ENCODE data around the gene N4BP2. TPM values are rescaled to one million over a fixed set of nuclear protein-coding genes. Genes with fewer than 3 reads are reported as not detected.

N4BP2 gene
- polyA plus RNA-seq, 1 experiment, result 5.7 TPM

DNA sequence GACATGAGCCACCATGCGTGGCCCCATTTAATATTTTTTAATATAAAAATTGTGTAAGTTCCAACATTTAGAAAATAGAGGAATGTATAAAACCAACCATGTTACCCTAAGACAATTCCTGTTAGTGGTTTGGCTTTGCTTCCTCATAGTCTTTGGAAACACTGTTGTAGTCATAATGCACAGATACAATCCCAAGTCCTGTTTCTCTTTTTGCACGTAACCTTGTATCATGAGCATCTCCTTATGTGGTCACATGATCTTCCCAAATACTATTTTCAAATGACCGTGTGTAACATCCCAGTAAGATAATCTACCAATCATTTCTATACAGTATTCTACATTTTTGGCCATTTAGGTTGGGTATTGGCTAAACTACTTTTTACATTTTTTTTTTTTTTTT, 126.3 kb downstream of the N4BP2 start:
- no peak for DNase-seq (ENCODE audit: low read depth, low spot score)
- no peak overlapping the region for H3K4me3 ChIP-seq (ENCODE audit: low read depth, low read length)
- H3K9me3 ChIP-seq (ENCODE audit: control insufficient read depth, insufficient read depth, low read length), result no peaks in the 10 kb centered on the region; the same call in 1 of the 2 replicates
- ChIA-PET POLR2A (no interaction called here), CTCF (no interaction called here)
- TF ChIP-seq, protein P1, sequence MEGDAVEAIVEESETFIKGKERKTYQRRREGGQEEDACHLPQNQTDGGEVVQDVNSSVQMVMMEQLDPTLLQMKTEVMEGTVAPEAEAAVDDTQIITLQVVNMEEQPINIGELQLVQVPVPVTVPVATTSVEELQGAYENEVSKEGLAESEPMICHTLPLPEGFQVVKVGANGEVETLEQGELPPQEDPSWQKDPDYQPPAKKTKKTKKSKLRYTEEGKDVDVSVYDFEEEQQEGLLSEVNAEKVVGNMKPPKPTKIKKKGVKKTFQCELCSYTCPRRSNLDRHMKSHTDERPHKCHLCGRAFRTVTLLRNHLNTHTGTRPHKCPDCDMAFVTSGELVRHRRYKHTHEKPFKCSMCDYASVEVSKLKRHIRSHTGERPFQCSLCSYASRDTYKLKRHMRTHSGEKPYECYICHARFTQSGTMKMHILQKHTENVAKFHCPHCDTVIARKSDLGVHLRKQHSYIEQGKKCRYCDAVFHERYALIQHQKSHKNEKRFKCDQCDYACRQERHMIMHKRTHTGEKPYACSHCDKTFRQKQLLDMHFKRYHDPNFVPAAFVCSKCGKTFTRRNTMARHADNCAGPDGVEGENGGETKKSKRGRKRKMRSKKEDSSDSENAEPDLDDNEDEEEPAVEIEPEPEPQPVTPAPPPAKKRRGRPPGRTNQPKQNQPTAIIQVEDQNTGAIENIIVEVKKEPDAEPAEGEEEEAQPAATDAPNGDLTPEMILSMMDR (IDR thresholded peaks at IDR 0.05; ENCODE audit: low read depth, low read length), result no peak
- H3K27ac ChIP-seq (ENCODE audit: low read depth, low read length), result no peak overlapping the region
- H3K27me3 ChIP-seq (ENCODE audit: control insufficient read depth, insufficient read depth, low read length), result no peaks in the 10 kb centered on the region

DNA sequence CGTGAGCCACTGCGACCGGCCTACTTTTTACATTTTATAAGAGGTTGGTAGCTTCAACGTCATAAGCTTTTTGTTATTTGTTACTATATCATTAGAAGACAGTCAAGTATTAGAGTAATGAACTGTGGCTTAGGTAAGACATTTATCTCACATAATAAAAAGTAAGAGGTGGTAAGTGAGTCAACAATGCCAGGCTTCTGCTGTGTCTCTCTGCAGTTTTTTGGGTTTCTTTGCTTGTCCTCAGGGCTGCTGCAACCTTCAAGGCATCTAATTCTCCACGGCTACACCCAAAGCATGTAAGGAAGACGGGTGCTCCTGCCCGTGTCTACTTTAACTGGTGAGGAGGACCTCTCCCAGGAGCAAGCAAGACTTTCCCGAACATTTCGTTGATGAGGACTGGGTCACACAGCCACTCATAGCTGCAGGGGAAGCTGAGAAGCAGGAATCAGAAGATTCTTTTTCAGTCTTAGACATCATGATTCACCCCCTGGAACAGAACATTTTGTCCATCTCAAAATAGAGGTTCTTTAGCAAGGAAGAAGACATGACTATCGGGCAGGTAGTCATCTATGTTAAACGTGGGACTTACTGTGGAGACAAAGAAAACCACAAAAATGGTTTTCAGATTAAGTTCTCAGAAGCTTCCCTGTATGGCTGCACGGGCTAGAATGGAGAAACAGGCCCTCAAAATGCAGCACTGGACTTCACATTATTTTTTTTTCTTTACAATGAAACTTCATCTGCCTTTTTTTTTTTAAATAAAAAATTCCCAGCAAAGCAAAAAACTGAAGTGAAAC, 127.2 kb downstream of the N4BP2 start:
- ChIA-PET POLR2A (no interaction called here), CTCF (interaction anchor here (0.6 kb wide), 1 partner anchor 1152 kb away, joined by 5 read pairs; the partner anchor contains the start of gene TMEM156)
- no peak for DNase-seq (ENCODE audit: low read depth, low spot score)
- Histone ChIP-seq H3K9me3 (ENCODE audit: control insufficient read depth, insufficient read depth, low read length) (no peaks in the 10 kb centered on the region; the same call in 1 of the 2 replicates), H3K4me3 (ENCODE audit: low read depth, low read length) (no peak overlapping the region), H3K27me3 (ENCODE audit: control insufficient read depth, insufficient read depth, low read length) (no peaks in the 10 kb centered on the region), H3K27ac (ENCODE audit: low read depth, low read length) (no peak overlapping the region)
- TF ChIP-seq, protein P1 (IDR thresholded peaks at IDR 0.05; ENCODE audit: low read depth, low read length), result no peak

DNA sequence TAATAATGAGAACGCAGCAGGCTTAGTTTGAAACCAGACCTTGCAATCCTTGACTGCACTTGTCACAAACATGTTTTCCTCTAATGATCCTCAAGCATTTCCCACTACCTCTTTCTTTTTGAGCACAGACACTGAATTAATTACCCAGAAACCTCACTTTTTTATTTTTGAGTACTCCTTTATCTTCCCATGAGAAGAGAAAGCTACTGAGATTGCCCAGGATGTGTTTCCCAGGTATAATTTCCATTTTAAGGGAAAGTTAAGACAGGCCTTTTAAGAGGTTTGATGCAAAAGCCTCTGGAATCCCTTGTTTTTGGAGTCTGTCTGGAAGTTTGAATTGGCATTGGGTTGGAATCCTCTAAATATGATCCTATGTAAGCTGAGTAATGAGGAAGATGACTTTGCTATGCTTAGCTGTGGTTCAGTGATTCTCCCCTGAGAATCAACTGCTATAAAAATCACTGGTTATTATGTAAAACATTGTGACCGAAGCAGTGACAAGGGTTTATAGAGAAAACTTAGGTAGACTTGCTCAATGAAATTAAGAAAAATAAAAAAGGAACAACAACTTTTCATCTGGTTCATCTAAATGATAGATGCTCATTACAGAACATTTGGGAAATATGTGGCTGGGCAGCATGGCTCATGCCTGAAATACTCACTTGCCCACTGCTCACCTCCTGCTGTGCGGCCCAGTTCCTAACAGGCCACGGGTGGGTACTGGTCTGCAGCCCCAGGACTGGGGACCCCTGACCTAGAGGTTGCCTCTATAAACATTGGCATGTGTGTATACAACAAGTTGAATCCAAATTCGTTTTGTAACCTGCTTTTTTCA, 129.4 kb downstream of the N4BP2 start:
- no peak overlapping the region for H3K27ac ChIP-seq (ENCODE audit: low read depth, low read length)
- TF ChIP-seq, protein P1 (IDR thresholded peaks at IDR 0.05; ENCODE audit: low read depth, low read length), result no peak
- DNase-seq (ENCODE audit: low read depth, low spot score), result no peak
- H3K9me3 ChIP-seq (ENCODE audit: control insufficient read depth, insufficient read depth, low read length), result no peaks in the 10 kb centered on the region; the same call in 1 of the 2 replicates
- ChIA-PET POLR2A (no interaction called here), CTCF (interaction anchor here (0.6 to 1.7 kb wide), 2 partner anchors 36 to 131 kb away, joined by 3 to 6 read pairs; no protein-coding TSS in a partner anchor)
- H3K4me3 ChIP-seq (ENCODE audit: low read depth, low read length), result no peak overlapping the region
- H3K27me3 ChIP-seq (ENCODE audit: control insufficient read depth, insufficient read depth, low read length), result no peaks in the 10 kb centered on the region

DNA sequence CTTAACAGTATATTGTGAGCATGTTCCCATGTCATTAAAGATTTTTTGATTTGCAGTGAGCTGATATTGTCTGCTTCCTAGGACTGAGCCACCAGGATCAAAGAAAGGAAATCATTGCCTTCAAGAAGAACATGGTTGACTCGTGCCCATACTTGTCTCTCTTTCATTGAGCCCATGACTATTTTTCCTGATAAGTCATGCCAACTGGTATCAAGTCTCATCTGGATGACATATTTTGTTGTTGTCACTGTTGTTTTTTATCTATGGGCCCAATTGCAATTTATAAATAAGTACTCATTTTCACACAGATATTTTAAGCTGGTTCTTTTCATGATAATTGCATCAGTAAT, 130.0 kb downstream of the N4BP2 start:
- H3K9me3 ChIP-seq (ENCODE audit: control insufficient read depth, insufficient read depth, low read length), result no peaks in the 10 kb centered on the region; the same call in 1 of the 2 replicates
- H3K27me3 ChIP-seq (ENCODE audit: control insufficient read depth, insufficient read depth, low read length), result no peaks in the 10 kb centered on the region
- no peak for DNase-seq (ENCODE audit: low read depth, low spot score)
- ChIA-PET CTCF (interaction anchor here (1.7 kb wide), 1 partner anchor 130 kb away, joined by 6 read pairs; no protein-coding TSS in a partner anchor), POLR2A (no interaction called here)
- TF ChIP-seq, protein P1 (IDR thresholded peaks at IDR 0.05; ENCODE audit: low read depth, low read length), result no peak
- no peak overlapping the region for H3K27ac ChIP-seq (ENCODE audit: low read depth, low read length)
- no peak overlapping the region for H3K4me3 ChIP-seq (ENCODE audit: low read depth, low read length)

All from AG04450 (cell line).